GM23338 (cell line): ENCODE results near the gene SLC26A4. TPM values are rescaled to one million over a fixed set of nuclear protein-coding genes. Genes with fewer than 3 reads are reported as not detected.

Experiments used
- ATAC-seq: fragments of 200-7000 bp; cut with Tn5 transposase; 3 replicates; pipeline ENCODE4 v1.9.1; 2020
- DNase-seq: peaks from one replicate; pipeline ENCODE4 v3.0.0-alpha.2; 2015; ENCODE audit warnings: low spot score
- H2AFZ ChIP-seq: fragments of 200-600 bp; sonication (generic); 2 replicates; pipeline ENCODE4 v1.8.0; 2016; ENCODE audit warnings: antibody characterized with exemption, mild to moderate bottlenecking, moderate library complexity
- H3F3A ChIP-seq: fragments of 200-600 bp; sonication (generic); replicated peaks from 2 replicates; pipeline ENCODE4 v1.8.0; 2017; ENCODE audit warnings: antibody characterized with exemption, mixed run types, low read depth
- H3K27ac ChIP-seq: fragments of 200-600 bp; sonication (generic); 2 replicates; pipeline ENCODE4 v1.6.1; 2016; ENCODE audit warnings: low read depth
- H3K27me3 ChIP-seq: fragments of 200-600 bp; sonication (generic); 2 replicates; pipeline ENCODE4 v1.8.0; 2016; ENCODE audit warnings: mild to moderate bottlenecking, mixed run types, moderate library complexity; ENCODE audit not compliant: insufficient read depth
- H3K36me3 ChIP-seq: fragments of 200-600 bp; sonication (generic); 2 replicates; pipeline ENCODE4 v1.8.0; 2016; ENCODE audit warnings: mild to moderate bottlenecking; ENCODE audit not compliant: insufficient read depth
- H3K4me1 ChIP-seq: fragments of 200-600 bp; sonication (generic); 2 replicates; pipeline ENCODE4 v1.8.0; 2016; ENCODE audit warnings: mild to moderate bottlenecking, moderate library complexity; ENCODE audit not compliant: insufficient read depth
- H3K4me2 ChIP-seq: fragments of 200-600 bp; sonication (generic); 2 replicates; pipeline ENCODE4 v1.7.1; 2017; ENCODE audit warnings: mixed run types
- H3K4me3 ChIP-seq: fragments of 200-600 bp; sonication (generic); 2 replicates; pipeline ENCODE4 v1.6.1; 2016; ENCODE audit warnings: mixed run types
- H3K79me2 ChIP-seq: fragments of 200-600 bp; sonication (generic); replicated peaks from 2 replicates; pipeline ENCODE4 v1.8.0; 2017; ENCODE audit warnings: mild to moderate bottlenecking; ENCODE audit not compliant: insufficient read depth
- H3K9me2 ChIP-seq: fragments of 200-600 bp; sonication (generic); 2 replicates; pipeline ENCODE4 v1.8.0; 2017; ENCODE audit not compliant: insufficient read depth
- H4K20me1 ChIP-seq: fragments of 200-600 bp; sonication (generic); replicated peaks from 2 replicates; pipeline ENCODE4 v1.8.0; 2017; ENCODE audit warnings: mild to moderate bottlenecking; ENCODE audit not compliant: insufficient read depth
- H3K27ac Mint-ChIP-seq: 2 replicates; pipeline ENCODE4 v1.8.0; 2020; ENCODE audit warnings: inconsistent platforms, mild to moderate bottlenecking, moderate library complexity, mixed read lengths
- H3K27me3 Mint-ChIP-seq: 3 replicates; pipeline ENCODE4 v1.8.0; 2022; ENCODE audit warnings: low read depth, mild to moderate bottlenecking, moderate library complexity, mixed read lengths, inconsistent platforms; ENCODE audit not compliant: insufficient read depth, poor library complexity
- H3K36me3 Mint-ChIP-seq: 3 replicates; pipeline ENCODE4 v1.8.0; 2021; ENCODE audit warnings: low read depth, mild to moderate bottlenecking, inconsistent platforms, moderate library complexity, mixed read lengths
- H3K4me1 Mint-ChIP-seq: 3 replicates; pipeline ENCODE4 v1.8.0; 2020; ENCODE audit warnings: mild to moderate bottlenecking, inconsistent platforms, mixed read lengths
- H3K4me3 Mint-ChIP-seq: 3 replicates; pipeline ENCODE4 v1.8.0; 2021; ENCODE audit warnings: moderate library complexity, mild to moderate bottlenecking, inconsistent platforms, mixed read lengths
- H3K9me3 Mint-ChIP-seq: 3 replicates; pipeline ENCODE4 v1.8.0; 2020; ENCODE audit warnings: moderate library complexity, mild to moderate bottlenecking, inconsistent platforms, mixed read lengths
- CREB1 ChIP-seq: fragments of 250-450 bp; sonication (Bioruptor Pico); IDR thresholded peaks from 2 replicates; pipeline ENCODE4 v1.5.0; 2020; ENCODE audit warnings: low read depth, mild to moderate bottlenecking, moderate library complexity
- CTCF ChIP-seq, 2 experiments: fragments of 200-600 bp in 1 of 2; sonication (generic) in 1 of 2; conservative IDR thresholded peaks; 2 replicates each; pipeline versions ENCODE4 v1.5.1 to v1.6.1; 2016 to 2017; ENCODE audit warnings: antibody characterized with exemption in 2 of 2, low read depth in 2 of 2, mild to moderate bottlenecking in 2 of 2, moderate library complexity in 1 of 2
- ETS1 ChIP-seq: IDR thresholded peaks from 2 replicates; pipeline ENCODE4 v1.6.1; 2016; ENCODE audit warnings: antibody characterized with exemption
- EZH2 ChIP-seq: fragments of 200-600 bp; sonication (generic); IDR thresholded peaks from one replicate; pipeline ENCODE4 v1.8.0; 2017; ENCODE audit warnings: antibody characterized with exemption, mild to moderate bottlenecking, low read depth; ENCODE audit not compliant: unreplicated experiment
- EZH2phosphoT487 ChIP-seq: fragments of 200-600 bp; sonication (generic); IDR thresholded peaks from one replicate; pipeline ENCODE4 v1.8.1; 2018; ENCODE audit warnings: antibody characterized with exemption; ENCODE audit not compliant: unreplicated experiment
- JUNB ChIP-seq: IDR thresholded peaks from one replicate; pipeline ENCODE4 v1.6.1; 2016; ENCODE audit warnings: antibody characterized with exemption; ENCODE audit not compliant: unreplicated experiment
- NANOG ChIP-seq: IDR thresholded peaks from 2 replicates; pipeline ENCODE4 v1.6.1; 2016; ENCODE audit warnings: antibody characterized with exemption, borderline replicate concordance
- POLR2AphosphoS5 ChIP-seq: IDR thresholded peaks from 2 replicates; pipeline ENCODE4 v1.6.1; 2016; ENCODE audit warnings: antibody characterized with exemption, low read depth
- STAT1 ChIP-seq: IDR thresholded peaks from one replicate; pipeline ENCODE4 v1.6.1; 2016; ENCODE audit warnings: antibody characterized with exemption; ENCODE audit not compliant: unreplicated experiment
- ZNF114 ChIP-seq: fragments of 250-450 bp; sonication (Bioruptor Pico); IDR thresholded peaks from 2 replicates; pipeline ENCODE4 v1.5.0; 2020; ENCODE audit warnings: mild to moderate bottlenecking, moderate library complexity
- ZNF331 ChIP-seq: fragments of 250-450 bp; sonication (Bioruptor Pico); IDR thresholded peaks from 2 replicates; pipeline ENCODE4 v1.5.0; 2020; ENCODE audit warnings: low read depth, mild to moderate bottlenecking, moderate library complexity
- ZNF462 ChIP-seq: fragments of 250-450 bp; sonication (Bioruptor Pico); IDR thresholded peaks from 2 replicates; pipeline ENCODE4 v1.5.0; 2020; ENCODE audit warnings: mild to moderate bottlenecking, moderate library complexity
- polyA plus RNA-seq: library from polyadenylated mRNA; unstranded; fragments of >200 nt; fragmentation: Nextera tagmentation; extraction: Ambion mirVana; gene quantifications from 2 replicates; pipeline ENCODE4 v1.2.1, GENCODE V29; 2016
- total RNA-seq: library from RNA; depleted of rRNA; stranded (reverse); fragments of >200 nt; shearing (Covaris generic); gene quantifications from 2 replicates; pipeline ENCODE4 v1.2.3, GENCODE V29; 2014

Gene SLC26A4
- total and polyA plus RNA-seq, 2 experiments from 2014 or later: 0.07 TPM; not detected in 1

- no peak for TF ChIP-seq ZNF462 (CRISPR knock-in tag)
- no peak for TF ChIP-seq ZNF331 (CRISPR knock-in tag)
- TF ChIP-seq NANOG: no peak
Measured at GRCh38 chr7:107676249-107676648, 15.6 kb downstream of the SLC26A4 start (continued).

GRCh38 chr7:107678110-107678753 is 17.6 kb downstream of the SLC26A4 start:
- no peaks in the 10 kb centered on the region for H3K27me3 Mint-ChIP-seq
- H3K4me1 Mint-ChIP-seq: peaks cover 7% of the 10 kb centered on the region; the same call in 2 of the 3 replicates
- Histone ChIP-seq H3K27me3 (no peaks in the 10 kb centered on the region), H3K79me2 (no peaks in the 10 kb centered on the region), H2AFZ (0 out of 2 replicates have a peak overlapping the region, but pooled peaks have one; percentile 67), H3K4me1 (peaks cover 13% of the 10 kb centered on the region; the same call in 1 of the 2 replicates), H3K36me3 (no peaks in the 10 kb centered on the region), H3K27ac (no peak overlapping the region), H3K4me2 (no peak overlapping the region), H4K20me1 (no peaks in the 10 kb centered on the region), H3F3A (no peaks in the 10 kb centered on the region), H3K9me2 (no peaks in the 10 kb centered on the region), H3K4me3 (no peak overlapping the region)
- no peaks in the 10 kb centered on the region for H3K36me3 Mint-ChIP-seq
- H3K27ac Mint-ChIP-seq: no peak overlapping the region
- no peak for ATAC-seq
- no peak for DNase-seq
- no peaks in the 10 kb centered on the region for H3K9me3 Mint-ChIP-seq
- H3K4me3 Mint-ChIP-seq: no peak overlapping the region
- no peak for TF ChIP-seq ETS1
- no peak for TF ChIP-seq ZNF114 (CRISPR knock-in tag)
- TF ChIP-seq EZH2phosphoT487: no peak
- TF ChIP-seq STAT1: no peak
- no peak for TF ChIP-seq CTCF (conservative IDR thresholded peaks at IDR 0.05; ENCODE audit: low read depth in 2 of 2)
- no peak for TF ChIP-seq POLR2AphosphoS5
- TF ChIP-seq ZNF331 (CRISPR knock-in tag): no peak
- no peak for TF ChIP-seq NANOG
- TF ChIP-seq CREB1 (CRISPR knock-in tag): no peak
- no peak for TF ChIP-seq JUNB
- TF ChIP-seq EZH2: no peak
